M059J (cell line): Measurements from ENCODE around the gene LHPP. TPM values are rescaled to one million over a fixed set of nuclear protein-coding genes. Genes with fewer than 3 reads are reported as not detected.
"Not testable (repeated sequence)": the region's sequence is repeated elsewhere in the genome, so short reads cannot be mapped to it uniquely, and the experiment has no call there.

Experiments used
- DNase-seq: peaks from one replicate; pipeline ENCODE4 v3.0.0-alpha.2; 2012; ENCODE audit warnings: low read depth
- total RNA-seq: library from RNA; depleted of rRNA; stranded (reverse); fragments of >200 nt; shearing (Covaris generic); gene quantifications from 2 replicates; pipeline ENCODE4 v1.2.3, GENCODE V29; 2014

The LHPP gene
- total RNA-seq, 1 experiment from 2014 or later: 17.3 TPM

DNA sequence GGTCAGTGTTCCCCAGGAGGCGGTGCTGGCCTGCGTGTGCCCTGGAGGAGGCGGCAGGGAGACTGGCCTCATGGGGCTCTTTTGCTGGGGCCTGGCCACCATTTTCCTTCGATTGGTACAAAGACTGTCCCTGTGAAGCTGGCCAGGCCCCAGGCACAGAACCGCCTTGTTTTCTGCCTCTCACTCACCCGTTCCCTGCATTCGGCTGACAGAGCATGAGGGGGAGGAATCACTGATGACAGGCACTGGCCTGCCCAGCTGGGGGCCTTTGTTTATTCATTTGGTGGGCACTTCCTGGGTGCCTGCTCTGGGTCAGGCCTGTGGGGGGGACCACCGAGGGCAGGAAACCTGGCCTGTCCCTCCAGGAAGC is 143.4 kb downstream of the LHPP start:
- no peak for DNase-seq

DNA sequence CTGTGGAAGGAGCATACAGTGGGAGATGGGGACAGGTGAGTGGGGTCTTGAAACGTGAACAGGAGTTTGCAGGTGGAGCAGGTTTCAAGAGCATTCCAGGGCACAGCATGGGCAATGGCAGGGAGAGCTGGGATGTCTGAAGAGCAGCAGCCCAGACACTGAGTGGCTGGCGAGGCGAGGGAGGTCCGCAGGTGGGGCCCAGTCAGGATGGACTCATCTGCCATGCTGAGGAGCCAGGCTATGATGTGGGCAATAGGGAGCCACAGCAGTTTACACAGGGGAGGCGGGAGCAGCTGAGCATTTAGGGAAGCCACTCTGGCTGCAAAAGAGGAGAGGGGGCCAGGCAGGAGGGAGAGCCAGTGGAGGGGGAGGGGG is 143.8 kb downstream of the LHPP start:
- no peak for DNase-seq

GRCh38 chr10:124605856-124606812 is 144.5 kb downstream of the LHPP start:
- DNase-seq: no peak

DNA sequence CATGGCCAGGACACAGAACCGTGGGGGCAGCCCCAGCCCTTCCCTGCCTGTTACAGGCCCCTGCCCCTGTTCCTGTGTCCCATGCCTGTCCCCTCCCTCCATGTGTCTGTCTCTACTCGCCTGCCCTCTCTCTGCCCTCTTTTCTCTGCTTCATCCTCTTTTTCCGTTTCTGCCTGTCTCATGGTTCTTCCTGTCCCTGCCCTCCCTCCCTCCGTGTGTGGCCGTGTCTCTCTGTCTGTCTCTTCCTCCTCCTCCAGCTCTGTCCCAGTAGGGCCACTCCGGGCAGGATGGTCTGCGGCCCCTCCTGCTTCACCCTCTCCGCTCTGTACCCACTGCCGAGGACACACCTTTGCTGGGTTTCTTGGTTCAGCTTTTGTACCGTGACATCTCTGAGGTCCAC is 145.2 kb downstream of the LHPP start:
- DNase-seq: no peak

DNA sequence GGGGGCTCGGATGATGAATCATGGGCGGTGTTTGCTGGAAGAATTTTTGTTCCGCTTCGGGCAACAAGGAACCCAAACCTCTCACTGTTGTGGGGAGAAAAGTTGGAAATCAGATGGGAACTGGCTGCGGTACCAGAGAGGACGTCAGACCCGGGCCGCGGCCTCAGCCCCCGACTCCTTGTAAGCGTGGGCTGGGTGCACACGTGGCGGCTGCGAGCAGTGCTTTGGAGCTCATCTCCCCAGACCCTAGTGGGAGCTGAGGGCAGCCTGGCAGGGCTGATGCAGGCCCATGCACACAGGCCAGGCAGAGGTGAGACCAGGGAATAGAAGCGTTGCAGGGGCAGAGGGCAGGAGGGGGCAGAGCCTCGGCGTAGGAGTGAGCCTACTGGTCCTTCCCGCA is 146.1 kb downstream of the LHPP start:
- DNase-seq: no peak

DNA sequence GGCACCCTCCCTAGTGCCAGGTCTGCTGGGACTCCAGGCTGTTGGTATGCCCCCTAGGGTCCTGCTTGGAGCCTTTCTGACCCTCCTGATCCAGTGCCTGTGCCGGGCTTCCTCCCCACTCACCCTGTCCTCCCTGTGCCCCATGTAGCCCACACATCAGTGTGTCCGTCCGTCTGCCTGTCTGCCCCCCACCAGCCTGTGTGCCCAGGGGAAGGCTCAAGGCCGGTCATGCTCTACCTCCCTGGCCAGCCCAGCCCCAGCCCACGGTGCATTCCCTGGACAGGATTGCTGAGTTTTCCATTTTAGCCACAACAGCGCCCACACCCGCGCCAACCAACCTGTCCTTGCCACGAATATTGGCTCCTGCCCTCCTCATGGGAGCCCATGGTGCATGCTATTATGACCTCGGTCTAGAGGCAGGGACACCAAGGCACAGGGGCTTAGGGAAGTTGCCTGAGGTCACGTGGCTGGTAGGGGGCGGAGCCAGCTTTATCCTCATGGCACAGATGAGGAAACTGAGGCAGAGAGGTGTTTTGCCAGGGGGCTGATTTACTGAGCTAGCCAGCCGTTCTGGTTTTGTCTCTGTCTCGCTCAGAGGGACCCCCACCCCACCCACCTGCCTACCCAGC is 146.6 kb downstream of the LHPP start:
- no peak for DNase-seq

DNA sequence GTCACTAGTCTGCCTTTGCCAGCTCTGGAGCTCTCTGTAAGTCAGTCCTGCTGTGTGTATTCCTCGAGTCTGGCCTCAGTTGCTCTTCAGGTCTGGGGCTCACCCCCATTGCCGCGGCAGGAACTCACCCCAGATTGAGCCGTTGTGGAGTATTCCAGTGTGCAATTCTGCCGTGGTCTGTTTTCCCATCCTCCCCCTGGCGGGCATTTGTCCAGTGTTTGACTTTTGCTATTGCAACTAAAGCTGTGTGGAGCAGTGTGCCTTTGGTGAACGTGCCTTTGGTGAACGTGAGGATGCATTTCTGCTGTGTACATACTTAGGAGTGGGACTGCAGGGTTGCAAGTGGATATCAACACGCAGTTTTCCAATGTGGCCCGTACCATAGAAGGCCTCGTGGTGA is 148.1 kb downstream of the LHPP start:
- no peak for DNase-seq

- not testable (repeated sequence) for DNase-seq
These were observed 148.6 kb downstream of the LHPP start for GRCh38 chr10:124610186-124610585.

DNA sequence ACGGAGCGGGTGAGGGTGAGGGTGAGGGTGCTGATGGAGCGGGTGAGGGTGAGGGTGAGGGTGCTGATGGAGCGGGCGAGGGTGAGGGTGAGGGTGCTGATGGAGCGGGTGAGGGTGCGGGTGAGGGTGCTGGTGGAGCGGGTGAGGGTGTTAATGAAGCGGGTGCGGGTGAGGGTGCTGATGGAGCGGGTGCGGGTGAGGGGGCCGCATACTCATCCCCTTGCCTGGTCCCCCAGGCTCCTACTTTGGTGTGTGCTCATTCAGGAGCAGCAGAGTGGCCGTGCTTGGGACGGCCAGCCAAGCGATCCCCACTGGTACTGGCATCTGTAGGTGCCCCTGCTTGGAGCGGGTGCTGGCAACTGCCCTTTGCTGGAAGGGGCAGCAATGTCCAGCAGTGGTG is 149.2 kb downstream of the LHPP start:
- not testable (repeated sequence) for DNase-seq

GRCh38 chr10:124611738-124612137 is 150.1 kb downstream of the LHPP start:
- no peak for DNase-seq

- DNase-seq: peak; percentile 18
These were observed 151.2 kb downstream of the LHPP start for GRCh38 chr10:124612611-124613498.

DNA sequence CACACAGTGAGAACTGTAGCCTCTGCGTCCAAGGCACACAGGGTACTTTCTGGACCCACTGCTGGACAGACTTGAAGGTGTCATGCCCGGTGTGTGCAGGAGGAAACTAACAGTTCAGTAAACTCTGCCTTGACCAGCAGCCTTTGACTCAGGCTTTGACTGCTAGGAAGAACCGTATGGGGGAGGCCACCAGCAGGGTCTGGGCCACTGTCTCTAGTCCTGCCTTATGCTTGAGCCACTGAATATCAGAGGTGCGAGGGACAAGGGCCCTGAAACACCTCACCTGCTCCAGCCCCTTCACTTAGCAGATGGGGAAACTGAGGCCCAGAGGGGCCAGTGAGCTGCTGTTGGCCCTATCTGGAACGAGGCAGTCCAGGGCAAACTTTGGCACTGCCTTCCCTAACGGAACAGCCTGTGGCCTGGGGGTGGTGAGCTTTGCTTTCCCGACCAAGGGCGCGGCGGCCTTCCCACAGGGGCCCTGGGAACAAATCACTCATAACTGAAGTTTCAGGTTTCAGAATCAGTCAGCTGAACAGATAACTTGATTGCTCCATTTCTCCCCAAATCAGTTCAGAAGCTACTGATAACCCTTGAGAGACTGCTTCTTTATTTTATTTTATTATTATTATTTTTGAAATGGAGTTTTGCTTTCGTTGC is 152.5 kb downstream of the LHPP start:
- no peak for DNase-seq

GRCh38 chr10:124615259-124615658 is 153.6 kb downstream of the LHPP start:
- no peak for DNase-seq

- DNase-seq: no peak
These were observed 154.6 kb downstream of the LHPP start for GRCh38 chr10:124616040-124616835.

GRCh38 chr10:124616836-124617130 is 155.2 kb downstream of the LHPP start:
- no peak for DNase-seq

DNA sequence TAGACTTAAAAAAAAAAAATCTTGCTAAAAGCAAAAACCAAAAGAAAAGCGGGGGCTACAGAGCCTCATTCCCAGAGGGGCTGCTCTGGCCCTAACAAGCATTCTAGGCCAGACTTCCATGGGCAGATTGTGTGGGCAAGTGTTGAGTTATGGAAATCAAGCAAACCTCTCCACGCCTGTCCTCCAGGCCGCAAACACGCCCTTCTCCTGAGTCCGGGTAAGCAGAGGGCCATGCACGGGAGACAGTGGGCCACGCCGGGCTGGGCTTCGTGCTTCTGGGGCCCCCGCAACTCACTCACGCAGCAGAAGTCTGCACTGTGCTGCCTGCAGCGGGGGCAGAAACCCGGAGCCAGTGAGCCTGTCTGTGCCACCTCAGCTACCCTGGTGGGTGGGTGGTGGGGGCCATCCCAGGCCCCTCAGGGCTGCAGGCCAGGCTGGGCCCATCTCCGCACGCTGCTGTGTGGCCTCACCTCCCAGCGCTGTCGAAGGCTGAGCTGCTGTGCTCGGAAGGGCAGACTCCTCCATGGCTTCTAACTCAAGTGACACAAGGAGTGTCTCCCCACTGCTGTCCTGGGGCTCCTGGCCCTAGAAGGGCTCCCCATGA is 156.9 kb downstream of the LHPP start:
- no peak for DNase-seq

DNA sequence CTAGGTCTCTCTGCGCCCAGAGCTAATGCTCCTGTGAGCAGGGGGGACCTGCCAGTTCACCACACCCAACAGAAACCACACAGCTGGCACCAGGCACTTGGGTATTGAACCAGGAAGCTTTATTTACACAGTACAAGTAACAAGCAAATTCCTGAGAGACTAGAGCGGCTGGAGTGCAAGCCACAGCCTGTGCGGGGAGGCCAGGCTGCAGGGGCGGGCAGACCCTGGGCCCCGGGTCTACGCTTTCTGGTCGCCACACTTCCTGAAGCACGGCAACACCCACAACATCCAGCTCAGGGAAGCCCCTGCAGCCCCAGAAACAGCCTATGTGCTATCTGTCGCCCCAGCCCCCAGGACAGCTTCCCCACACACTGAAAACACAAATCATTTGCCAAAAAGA is 157.6 kb downstream of the LHPP start:
- no peak for DNase-seq

GRCh38 chr10:124619802-124620490 is 158.3 kb downstream of the LHPP start:
- DNase-seq: no peak

- no peak for DNase-seq
These were observed 160.0 kb downstream of the LHPP start for GRCh38 chr10:124621637-124622036.

- no peak for DNase-seq
These were observed 160.5 kb downstream of the LHPP start for GRCh38 chr10:124622158-124622557.
